ENCODE data around the gene PIK3AP1.

The PIK3AP1 gene

DNA sequence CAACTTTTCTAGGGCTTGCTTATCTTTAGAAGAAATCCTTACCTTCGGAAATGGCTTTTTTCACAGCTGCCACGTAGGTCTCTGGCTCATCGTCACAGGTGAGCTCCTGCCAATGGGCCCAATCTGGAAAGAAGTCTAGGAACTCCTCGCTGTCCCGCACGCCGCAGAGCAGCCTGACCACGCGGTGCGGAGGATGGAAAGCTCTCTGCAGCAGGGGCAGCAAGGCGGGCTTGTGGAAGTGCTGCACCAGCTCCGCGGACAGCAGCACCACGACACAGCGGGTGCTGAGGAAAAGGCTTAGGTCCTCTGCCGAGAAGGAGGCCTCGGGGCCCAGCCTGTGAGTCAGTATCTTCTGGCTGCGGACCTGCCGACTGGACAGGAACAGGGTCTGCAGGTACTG lies 10.8 kb downstream of the PIK3AP1 start:
- no peaks in the 10 kb centered on the region for H3K4me1 ChIP-seq (ENCODE audit: insufficient read depth, poor library complexity, severe bottlenecking)
- H3K4me3 ChIP-seq (ENCODE audit: severe bottlenecking) = no peak overlapping the region
- H3K27ac ChIP-seq (ENCODE audit: poor library complexity, severe bottlenecking) = no peak overlapping the region
- no peak for ATAC-seq (ENCODE audit: low read depth)
- no peaks in the 10 kb centered on the region for H3K27me3 ChIP-seq (ENCODE audit: insufficient read depth, poor library complexity, severe bottlenecking)
- H3K9me3 ChIP-seq (ENCODE audit: severe bottlenecking) = no peaks in the 10 kb centered on the region
- TF ChIP-seq, protein P1, sequence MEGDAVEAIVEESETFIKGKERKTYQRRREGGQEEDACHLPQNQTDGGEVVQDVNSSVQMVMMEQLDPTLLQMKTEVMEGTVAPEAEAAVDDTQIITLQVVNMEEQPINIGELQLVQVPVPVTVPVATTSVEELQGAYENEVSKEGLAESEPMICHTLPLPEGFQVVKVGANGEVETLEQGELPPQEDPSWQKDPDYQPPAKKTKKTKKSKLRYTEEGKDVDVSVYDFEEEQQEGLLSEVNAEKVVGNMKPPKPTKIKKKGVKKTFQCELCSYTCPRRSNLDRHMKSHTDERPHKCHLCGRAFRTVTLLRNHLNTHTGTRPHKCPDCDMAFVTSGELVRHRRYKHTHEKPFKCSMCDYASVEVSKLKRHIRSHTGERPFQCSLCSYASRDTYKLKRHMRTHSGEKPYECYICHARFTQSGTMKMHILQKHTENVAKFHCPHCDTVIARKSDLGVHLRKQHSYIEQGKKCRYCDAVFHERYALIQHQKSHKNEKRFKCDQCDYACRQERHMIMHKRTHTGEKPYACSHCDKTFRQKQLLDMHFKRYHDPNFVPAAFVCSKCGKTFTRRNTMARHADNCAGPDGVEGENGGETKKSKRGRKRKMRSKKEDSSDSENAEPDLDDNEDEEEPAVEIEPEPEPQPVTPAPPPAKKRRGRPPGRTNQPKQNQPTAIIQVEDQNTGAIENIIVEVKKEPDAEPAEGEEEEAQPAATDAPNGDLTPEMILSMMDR (IDR thresholded peaks at IDR 0.05; ENCODE audit: poor library complexity, severe bottlenecking) = no peak
- H3K36me3 ChIP-seq (ENCODE audit: low read depth) = no peaks in the 10 kb centered on the region
- no peak for DNase-seq (ENCODE audit: low spot score)

DNA sequence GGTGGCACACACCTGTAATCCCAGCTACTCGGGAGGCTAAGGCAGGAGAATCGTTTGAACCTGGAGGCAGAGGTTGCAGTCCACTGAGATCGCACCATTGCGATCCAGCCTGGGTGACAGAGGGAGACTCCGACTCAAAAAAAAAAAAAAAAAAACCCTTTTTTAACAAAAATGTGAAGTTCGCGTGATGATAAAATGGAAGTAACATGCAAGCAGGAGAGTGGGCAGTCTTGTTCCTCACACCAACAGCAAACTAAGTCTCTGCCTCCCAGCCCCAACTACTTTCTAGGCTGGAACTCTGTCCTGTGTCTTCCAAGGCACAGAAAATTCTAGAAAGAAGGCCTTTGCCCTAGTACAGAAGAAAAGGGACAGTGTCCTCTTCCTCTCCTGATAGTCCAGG lies 11.3 kb downstream of the PIK3AP1 start:
- TF ChIP-seq, protein P1 (IDR thresholded peaks at IDR 0.05; ENCODE audit: poor library complexity, severe bottlenecking) = no peak
- no peak for ATAC-seq (ENCODE audit: low read depth)

DNA sequence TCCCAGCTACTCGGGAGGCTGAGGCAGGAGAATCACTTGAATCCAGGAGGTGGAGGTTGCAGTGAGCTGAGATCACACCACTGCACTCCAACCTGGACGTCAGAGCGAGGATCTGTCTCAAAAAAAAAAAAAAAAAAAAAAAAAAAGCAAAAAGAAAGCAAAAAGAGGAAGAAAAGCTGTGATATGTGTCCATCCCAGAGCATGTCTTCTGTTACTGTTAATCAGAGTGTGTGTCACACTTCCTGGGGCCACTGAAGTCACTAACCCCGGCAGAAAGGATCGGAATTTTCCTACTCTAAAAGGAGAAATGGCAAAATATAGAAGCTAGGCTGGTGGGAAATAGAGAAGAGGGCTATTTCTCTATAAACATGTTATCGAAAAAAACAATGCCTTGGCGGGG lies 11.9 kb downstream of the PIK3AP1 start:
- ATAC-seq (ENCODE audit: low read depth) = no peak
- Histone ChIP-seq H3K27ac (ENCODE audit: poor library complexity, severe bottlenecking) (no peak overlapping the region), H3K4me1 (ENCODE audit: insufficient read depth, poor library complexity, severe bottlenecking) (no peaks in the 10 kb centered on the region), H3K4me3 (ENCODE audit: severe bottlenecking) (no peak overlapping the region), H3K27me3 (ENCODE audit: insufficient read depth, poor library complexity, severe bottlenecking) (no peaks in the 10 kb centered on the region), H3K36me3 (ENCODE audit: low read depth) (no peaks in the 10 kb centered on the region), H3K9me3 (ENCODE audit: severe bottlenecking) (no peaks in the 10 kb centered on the region)
- TF ChIP-seq, protein P1 (IDR thresholded peaks at IDR 0.05; ENCODE audit: poor library complexity, severe bottlenecking) = no peak
- DNase-seq (ENCODE audit: low spot score) = no peak

More for the DNA sequence above, 11.3 kb downstream of the PIK3AP1 start:
- H3K27ac ChIP-seq (ENCODE audit: poor library complexity, severe bottlenecking) = no peak overlapping the region
- H3K4me3 ChIP-seq (ENCODE audit: severe bottlenecking) = no peak overlapping the region
- H3K4me1 ChIP-seq (ENCODE audit: insufficient read depth, poor library complexity, severe bottlenecking) = no peaks in the 10 kb centered on the region
- no peak for DNase-seq (ENCODE audit: low spot score)
- H3K9me3 ChIP-seq (ENCODE audit: severe bottlenecking) = no peaks in the 10 kb centered on the region
- no peaks in the 10 kb centered on the region for H3K36me3 ChIP-seq (ENCODE audit: low read depth)
- H3K27me3 ChIP-seq (ENCODE audit: insufficient read depth, poor library complexity, severe bottlenecking) = no peaks in the 10 kb centered on the region

GRCh38 chr10:96706331-96706853 lies 13.9 kb downstream of the PIK3AP1 start:
- ATAC-seq (ENCODE audit: low read depth) (no peak), DNase-seq (ENCODE audit: low spot score) (no peak)
- TF ChIP-seq, protein P1 (IDR thresholded peaks at IDR 0.05; ENCODE audit: poor library complexity, severe bottlenecking) = no peak
- Histone ChIP-seq H3K36me3 (ENCODE audit: low read depth) (no peaks in the 10 kb centered on the region), H3K27me3 (ENCODE audit: insufficient read depth, poor library complexity, severe bottlenecking) (no peaks in the 10 kb centered on the region), H3K27ac (ENCODE audit: poor library complexity, severe bottlenecking) (no peak overlapping the region), H3K4me3 (ENCODE audit: severe bottlenecking) (no peak overlapping the region), H3K9me3 (ENCODE audit: severe bottlenecking) (no peaks in the 10 kb centered on the region), H3K4me1 (ENCODE audit: insufficient read depth, poor library complexity, severe bottlenecking) (no peaks in the 10 kb centered on the region)

DNA sequence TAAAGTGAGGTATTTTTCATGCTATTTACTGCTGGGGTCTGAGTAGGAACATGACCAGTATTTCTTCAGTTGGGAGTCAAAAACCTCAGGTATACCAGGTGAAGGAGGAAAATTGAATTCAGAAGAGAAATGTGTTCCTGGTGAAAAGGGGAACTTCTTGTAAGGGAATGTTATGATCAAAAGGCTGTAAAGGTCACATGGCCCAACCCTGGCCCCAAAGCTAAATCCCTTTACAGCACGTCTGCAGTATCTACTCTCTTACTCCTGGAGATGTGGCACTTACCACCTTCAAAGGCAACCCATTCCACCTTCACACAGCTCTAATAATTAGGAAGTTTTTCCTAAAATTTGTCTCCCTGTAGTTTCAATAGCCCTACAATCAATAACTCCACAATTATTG lies 15.2 kb downstream of the PIK3AP1 start:
- Histone ChIP-seq H3K9me3 (ENCODE audit: severe bottlenecking) (no peaks in the 10 kb centered on the region), H3K4me1 (ENCODE audit: insufficient read depth, poor library complexity, severe bottlenecking) (no peaks in the 10 kb centered on the region), H3K4me3 (ENCODE audit: severe bottlenecking) (no peak overlapping the region), H3K27me3 (ENCODE audit: insufficient read depth, poor library complexity, severe bottlenecking) (no peaks in the 10 kb centered on the region), H3K27ac (ENCODE audit: poor library complexity, severe bottlenecking) (no peak overlapping the region), H3K36me3 (ENCODE audit: low read depth) (no peaks in the 10 kb centered on the region)
- TF ChIP-seq, protein P1 (IDR thresholded peaks at IDR 0.05; ENCODE audit: poor library complexity, severe bottlenecking) = no peak
- DNase-seq (ENCODE audit: low spot score) (no peak), ATAC-seq (ENCODE audit: low read depth) (no peak)
